GM19397 (cell line): ENCODE data around the gene DHX9.
A peak's percentile ranks its signal among the peaks of the same experiment; 100 is the strongest.

Experiments used
- ATAC-seq: cut with Tn5 transposase; IDR thresholded peaks from one replicate; pipeline ENCODE4 v1.9.1; 2021; ENCODE audit warnings: mild to moderate bottlenecking, moderate library complexity; ENCODE audit not compliant: unreplicated experiment

Gene DHX9

DNA sequence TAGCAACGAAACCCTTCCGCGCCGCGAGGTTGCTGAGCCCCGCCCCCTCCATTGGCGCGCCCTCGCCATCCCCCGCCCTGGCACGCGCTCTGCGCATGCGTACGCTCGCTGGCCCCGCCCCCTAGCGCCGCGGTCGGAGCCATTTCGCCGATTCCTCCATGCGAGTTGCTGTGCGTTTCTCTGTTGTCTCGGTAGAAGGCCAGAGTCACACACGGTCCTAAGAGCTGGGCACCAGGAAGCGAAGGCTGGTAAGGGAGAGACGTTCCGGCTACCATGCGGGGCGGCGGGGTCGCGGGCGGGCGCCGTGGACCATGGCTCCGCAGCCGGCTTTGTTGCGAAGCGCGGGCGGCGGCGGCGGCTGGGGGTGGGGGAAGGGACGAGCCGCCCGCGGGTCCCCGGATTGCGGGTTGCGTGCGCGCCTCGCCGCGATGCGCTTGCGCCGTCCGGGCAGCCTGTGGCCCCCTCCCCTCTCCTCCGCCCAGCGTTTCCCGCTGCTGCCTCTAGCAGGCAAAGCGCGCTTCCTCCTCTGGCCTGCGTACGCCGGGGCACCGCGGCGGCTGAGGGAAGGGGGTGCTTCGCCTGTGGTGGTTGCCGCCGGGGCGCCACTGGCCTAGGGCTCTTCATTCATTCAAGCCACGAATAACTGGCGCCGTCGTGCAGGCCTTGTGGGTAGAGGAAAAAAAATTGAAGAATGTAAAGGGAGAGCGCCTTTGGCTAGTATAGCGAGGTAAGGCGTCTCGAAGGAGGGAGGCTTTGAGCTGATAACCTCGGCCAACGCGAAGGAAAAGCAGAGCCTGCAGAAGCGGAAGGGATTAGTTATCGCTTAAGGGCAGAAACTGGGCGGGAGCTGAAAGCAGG is at the start of gene DHX9:
TSS of gene DHX9 (plus strand) at position 139 of the 858 bp plus-strand sequence. CDS start 3,220 bp downstream, outside the sequence.
- peak; percentile 82 for ATAC-seq

DNA sequence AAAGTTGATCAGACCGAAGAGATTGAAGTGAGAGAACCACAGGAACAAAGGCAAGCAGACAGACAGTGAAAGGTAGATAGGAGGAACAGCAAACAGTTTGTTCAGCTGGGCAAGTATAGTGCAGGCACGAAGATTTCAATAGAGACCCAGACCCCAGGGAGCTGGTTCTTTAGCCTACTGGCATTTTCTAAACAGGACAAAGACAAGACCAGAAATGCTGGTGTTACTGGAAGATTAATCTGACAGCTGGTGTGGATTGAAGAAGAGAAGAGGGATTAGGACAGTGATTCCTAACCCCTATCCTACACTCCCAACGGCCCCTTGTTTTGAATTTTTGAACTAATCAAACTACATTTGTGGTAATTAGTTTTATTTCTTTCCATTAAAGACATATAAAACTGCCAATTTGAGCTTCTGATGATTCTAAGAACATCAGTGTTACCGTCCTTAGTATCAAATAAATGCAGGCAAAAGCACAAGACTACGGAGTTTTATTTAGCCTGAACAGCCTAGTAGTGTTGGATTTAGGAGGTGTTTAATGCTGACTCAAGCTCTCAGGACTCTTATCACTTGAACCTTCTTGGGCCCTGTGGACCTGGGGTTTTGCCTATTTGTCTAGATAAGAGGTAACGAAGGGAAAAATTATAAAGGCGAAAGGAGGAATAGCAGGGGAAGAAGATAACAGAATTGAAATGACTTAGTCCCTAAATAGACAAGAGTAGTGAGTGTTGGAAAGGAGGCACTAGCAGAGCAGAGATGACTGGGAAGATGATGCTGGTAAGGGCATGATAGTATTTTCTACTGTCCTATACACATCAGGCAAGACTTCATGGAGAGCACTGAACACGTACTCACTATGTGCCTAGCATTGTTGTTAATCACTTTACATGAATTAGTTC is 47.6 kb upstream of the DHX9 start:
- ATAC-seq, result no peak

DNA sequence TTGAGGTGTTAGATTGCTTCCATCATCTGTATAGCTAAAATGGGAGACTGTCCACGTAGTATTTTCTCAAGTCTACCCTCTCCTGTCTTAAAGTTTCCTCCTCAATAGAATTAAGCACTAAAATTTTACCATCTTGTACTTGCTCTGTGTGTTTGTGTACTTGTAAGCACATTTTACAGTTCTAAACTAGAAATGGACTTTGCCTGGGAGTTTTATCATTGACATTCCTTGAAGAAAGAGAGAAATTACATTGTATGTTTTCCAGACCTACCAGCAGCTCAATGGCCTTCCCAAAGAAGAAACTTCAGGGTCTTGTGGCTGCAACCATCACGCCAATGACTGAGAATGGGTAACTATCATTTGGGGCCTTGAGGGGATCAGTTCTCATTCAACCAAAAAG is 45.1 kb upstream of the DHX9 start:
- no peak for ATAC-seq

DNA sequence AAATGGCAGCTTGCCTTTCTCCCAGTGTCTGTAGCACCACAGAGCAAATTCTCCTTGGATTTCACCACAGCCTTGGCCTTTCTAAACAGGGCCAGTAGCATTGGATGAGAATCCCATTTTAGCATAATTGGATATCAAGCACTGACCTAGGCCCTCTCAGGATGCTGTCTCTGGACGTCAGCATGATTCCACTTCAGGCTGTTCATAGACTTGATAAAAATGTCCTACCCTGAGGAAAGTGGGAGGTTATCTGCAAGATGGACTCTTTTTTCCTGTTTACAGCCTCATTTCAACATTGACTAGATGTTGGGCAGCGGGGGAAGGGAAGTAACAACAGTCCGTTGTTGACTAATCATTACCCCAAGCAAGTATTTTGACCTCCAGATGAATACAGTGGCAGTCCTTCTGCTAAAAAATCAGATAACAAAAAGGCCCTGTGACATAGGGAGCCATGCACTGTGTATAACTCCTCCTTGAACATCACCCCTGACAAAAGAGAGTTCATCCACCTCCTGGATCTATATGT is 44.4 kb upstream of the DHX9 start:
- ATAC-seq, result no peak

DNA sequence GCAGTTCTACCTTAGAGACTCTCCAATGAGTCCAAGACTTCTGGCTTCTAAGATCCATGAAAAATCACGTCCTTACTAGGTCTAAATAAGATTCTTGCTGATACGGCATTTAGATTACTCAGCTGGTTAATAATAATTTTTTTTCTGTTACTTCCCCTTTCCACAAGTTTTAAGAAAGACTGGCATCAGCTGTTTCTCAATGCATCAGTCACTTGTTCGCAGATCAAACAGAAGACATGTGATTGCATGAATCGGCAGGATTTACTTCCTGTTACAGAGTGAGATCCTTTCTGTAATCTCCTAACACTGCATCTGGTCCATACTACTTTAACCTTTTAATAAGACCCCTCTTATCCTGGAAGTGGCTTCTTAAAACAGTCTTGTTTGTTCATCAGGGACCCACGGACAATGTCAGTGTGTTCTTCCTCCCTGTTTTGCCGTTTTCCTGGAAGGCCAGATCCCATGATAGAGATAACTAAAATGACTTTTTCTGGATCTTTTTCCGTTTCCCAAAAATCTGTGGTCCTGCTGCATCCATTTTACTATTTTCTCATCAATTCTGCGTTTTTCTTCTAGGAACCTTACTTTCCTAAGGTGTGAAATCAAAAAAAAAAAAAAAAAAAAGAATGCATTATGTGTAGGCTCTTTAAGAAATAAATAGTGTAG is 43.5 kb upstream of the DHX9 start:
- no peak for ATAC-seq

DNA sequence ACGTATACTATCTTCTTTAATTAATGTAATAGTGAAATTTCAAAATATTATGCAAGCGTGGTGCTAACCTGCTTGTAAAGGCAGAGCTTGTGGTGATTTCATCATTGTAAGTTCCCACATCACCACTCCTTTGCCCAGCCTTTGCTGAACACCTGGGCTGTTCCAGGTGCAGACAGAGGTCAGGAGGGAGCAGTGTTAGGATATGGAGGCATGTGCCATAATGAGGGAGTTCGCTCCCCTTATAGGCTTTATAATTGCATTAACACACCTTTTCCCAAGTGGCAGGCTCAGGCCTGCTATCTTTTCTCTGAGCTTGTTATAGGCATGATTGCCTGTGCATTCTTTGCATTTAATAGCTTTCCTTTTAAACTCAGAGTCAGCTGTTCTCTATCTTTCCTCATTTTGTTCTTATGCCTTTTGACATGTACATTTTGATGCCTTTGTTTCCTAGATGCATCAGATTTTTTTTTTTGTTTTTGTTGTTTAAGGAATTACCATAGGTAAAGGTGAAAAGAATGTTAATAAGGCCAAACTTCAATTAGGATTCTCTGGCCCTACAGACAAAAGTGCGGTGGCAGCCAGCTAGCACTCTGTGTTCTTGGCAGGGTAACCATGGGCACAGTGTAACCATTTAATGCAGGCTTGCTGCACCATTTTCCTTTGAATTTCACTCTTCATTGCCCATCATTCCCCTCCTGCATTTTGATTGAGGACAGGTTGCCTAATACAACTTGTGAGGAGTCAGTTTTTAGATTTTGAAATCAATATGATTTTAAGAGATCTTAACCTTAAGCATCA is 36.9 kb upstream of the DHX9 start:
- ATAC-seq, result no peak

DNA sequence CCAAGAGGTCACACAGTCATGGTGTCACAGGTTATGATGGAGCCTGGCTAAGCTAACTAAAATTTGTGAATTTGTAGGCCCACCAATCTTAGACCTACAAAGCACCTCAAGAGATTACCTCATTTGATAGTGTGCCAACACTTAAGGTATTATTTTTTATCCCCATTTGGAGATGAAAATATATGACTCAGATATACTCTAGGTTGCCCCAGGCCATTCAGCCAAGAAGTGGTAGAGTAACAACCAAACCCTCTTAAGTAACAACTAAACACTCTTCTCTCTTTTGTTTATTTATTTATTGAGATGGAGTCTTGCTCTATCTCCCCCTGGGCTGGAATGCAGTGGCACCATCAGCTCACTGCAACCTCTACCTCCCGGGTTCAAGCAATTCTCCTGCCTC is 35.3 kb upstream of the DHX9 start:
- ATAC-seq, result no peak

DNA sequence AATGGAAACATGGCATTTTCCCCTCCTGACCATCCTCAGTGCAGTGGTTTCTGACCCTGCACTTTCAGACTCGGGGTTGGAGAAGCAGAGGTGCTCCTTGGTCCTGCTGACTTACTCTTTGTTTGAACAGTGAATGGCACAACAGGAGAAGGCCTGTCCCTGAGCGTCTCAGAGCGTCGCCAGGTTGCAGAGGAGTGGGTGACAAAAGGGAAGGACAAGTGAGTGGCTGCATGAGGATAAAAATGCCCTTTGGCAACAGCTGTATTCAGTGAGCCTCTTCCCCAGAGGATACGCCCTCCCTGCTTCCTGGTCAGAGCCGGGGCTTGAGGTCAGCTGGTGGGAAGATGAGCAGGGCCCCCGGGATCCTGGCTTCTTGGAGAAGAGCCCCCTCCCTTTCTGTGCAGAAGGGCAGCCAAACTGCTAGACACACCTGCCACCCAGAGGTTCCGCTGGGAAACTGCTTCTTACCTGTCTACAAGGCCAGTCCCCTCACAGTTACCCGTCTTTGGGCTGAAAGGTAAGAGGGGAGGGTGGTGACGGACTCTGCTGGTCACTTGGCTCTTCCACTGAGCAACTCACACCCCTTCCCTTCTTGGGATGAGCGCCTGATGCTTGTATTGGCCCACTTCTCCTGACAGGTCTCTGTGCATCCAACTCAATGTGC is 33.0 kb upstream of the DHX9 start:
- ATAC-seq, result no peak

DNA sequence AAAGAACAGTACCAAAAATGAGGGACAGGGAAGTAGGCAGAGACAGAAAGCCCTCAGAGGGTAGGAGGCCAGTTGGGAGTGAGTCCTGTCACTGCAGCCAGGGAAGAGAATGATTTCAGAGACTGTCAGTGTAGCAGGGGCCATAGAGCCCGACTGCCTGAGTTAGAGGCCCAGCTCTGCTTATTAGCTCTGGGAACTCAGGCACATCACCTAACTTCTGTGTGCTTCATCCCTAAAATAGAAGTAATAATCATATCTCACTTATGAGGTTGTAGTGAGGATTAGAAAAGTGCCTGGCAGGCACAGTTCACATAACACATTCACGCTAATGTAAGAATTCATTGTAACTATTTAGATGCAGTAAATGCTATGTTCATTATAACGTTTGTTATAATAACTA is 31.2 kb upstream of the DHX9 start:
- no peak for ATAC-seq

DNA sequence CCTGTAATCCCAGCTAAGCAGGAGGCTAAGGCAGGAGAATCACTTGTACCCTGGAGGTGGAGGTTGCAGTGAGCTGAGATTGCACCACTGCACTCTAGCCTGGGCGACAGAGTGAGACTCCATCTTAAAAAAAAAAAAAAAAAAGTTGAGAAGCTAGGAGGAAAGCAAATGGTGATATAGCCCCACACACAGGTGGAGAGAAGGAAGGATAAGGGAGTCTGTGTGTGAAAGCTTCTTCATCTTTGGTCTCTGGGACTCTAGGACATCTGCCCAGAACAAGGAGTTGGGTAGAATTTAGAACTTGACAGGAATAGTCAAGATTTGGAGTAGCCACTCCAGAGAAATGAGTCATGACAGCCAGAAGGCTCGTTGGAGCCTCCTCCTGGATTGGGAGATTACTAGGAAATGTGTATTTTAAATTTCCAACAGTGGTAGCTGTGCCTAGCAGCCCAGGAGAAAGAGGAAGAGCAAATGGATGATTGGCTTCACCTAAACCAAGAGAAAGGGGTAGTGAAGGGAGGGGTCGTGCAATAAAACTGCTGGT is 29.7 kb upstream of the DHX9 start:
- ATAC-seq, result no peak

DNA sequence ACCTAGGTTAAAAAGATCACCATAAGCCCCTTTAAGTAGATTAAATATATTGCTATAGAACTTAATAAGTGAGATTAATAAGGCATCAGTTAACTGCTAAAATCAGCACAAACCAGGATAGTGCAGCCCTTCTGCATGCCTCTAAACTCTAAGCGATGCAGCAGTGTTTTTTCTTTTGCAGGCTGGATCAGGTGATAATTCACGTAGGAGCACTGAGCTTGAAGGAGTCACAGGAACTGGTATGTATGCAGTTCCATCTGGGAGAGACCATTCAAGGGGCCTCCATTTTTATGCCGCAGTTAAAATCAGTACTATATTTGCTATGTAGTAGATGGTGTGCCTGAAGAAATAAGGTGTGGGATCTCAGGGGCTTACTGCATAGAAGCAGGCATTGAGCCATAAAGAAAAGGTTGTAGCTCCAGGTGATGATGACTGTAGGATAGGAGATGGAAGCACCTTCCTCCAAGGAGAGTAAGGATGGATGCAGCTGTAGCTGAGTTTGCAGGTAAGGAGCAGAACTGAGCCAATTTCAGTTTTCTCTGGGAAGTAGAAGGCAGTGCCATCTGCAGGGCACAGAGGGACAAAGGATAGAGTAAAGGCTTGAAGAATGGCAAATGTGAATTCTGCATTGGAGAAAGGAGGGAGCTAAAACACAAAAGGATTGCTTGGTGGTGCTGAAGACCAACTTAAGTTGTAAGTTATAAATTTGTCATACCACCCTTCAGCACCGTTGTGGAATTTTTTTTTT is 27.0 kb upstream of the DHX9 start:
- ATAC-seq, result no peak

DNA sequence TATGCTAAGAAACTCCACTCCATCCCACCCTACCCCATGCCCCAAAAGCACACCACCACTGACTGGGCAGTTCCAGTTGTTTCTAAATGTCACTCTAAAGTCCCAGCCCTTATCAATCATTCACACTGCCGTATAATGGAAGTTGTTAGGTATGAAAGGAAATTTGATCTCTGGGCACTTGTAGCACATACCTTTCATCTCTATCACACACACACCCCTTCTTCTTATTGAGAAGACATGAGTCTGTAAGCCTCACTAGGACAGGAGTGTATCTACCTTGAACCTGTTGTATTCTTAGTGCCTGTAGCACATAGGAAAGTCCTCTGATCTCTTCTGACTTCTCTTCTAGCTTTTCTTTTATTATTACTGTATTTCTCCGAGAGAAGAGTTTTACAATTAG is 22.3 kb upstream of the DHX9 start:
- ATAC-seq, result no peak

DNA sequence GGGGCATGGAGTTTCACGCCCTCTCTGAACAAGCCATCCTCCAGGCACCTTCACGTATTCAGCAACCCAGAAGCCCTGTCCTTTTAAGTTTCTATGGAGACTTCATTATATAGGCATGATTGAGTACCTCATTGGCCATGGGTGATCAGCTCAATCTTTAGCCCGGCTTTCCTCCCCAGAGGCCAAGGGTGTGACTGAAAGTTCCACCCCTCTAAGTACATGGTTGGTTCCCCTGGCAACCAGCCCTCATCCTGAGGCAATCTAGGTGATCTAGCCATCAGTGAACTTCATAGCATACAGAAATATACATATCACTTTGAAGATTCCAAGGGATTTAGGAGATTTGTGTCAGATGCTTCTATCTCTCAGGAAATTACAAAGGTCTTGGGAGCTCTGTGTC is 21.3 kb upstream of the DHX9 start:
- no peak for ATAC-seq

DNA sequence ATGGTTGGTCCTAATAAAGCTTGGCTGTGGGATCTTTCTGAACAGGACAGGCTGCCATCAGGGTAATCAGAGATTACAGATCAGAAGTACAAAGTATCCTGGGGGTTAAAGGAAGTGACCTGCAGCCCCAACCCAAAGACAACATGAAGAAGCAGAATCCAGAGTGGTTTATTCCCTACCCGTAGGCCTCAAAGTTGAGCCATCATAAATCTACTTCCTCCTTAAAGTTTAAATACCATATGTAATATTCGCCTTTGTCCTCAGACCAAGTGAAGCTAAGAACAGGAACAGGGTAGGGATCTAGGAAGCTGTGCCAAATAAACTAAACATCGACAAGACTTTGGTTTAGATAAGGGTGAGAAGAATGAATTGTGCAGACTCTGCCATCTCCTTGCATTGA is 15.9 kb upstream of the DHX9 start:
- ATAC-seq, result no peak

DNA sequence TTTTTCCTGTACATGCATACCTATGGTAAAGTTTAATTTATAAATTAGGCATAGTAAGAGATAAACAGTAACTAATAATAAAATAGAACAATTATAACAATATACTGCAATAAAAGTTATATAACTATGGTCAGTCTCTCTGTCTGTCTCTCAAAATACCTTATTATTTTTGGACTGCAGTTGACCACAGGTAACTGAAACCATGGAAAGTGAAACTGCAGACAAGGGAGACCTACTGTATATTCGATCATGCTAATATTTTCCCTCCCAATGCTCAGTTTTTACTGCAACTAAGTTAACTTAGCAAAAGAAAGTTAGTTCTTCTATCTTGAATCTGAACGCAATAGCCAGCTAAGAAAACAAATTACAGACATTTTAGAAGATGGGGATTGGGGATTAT is 12.3 kb upstream of the DHX9 start:
- ATAC-seq, result no peak

DNA sequence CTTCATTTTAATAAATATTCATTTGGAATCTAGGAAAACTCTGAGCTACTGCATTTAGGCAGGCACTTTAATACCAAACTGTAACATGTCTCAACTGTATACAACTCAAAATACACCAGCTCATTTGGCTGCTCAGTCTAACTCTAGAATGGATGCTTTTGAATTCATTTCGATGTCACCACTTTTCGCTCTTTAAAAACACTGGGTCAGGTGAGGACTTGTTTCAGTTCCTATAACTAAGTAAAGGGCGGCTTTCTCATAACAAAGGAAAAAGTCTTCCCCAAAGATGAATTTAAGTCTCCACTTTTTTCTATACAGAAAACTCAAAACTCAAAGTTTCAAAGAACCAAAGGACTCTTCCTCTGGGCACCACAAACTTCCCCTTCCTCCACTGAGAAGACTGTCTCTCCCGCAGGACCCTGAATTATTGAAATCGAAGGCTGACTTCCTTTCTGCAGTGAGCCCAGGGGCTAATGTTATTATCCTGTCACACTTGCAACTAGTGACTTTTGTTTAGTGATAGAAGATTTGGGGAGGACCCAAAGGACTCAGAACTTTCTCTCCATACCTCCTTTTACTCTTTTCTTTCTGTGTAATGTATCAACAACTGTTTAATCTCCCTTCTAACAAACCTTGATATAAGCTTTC is 9.7 kb upstream of the DHX9 start:
- ATAC-seq, result no peak

DNA sequence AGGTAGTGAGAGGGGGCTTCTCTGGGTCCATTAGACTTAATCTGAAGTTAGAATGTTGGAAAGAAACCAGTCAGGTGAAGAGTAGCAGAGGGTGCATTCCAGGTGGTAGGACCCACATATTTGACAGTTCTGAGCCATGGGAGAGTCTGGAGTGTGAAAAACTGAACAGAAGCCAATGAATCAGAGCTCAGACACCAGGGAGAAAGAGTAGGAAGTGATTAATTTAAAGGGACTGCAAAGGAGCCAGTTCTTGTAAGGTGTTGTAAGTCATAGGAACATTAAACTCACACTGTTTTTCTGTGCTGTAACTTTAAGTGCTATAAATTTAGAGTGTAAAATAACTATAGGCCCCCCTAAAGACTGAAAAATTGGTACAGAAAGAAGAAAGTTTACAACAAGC is 5.9 kb upstream of the DHX9 start:
- no peak for ATAC-seq

DNA sequence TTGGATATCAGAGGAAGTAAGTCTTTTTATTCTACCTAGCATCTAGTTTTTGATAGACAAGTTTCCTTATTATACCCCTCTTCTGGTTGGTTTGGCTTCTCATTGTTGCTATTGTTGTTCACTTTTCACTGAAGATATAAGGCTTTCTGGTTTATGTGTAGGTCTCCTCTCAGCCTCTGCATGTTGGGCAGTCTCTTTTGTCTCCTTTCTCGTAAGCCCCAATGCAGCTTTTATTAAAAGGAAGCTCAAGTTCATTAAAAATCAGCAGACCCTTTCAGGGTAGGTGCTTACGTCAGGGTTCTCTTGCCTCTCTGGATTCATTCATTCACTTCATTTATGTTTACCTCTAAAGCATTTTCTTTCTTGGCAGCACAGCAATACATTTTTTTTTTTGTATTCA is 4.8 kb upstream of the DHX9 start:
- ATAC-seq, result no peak
